Pancreas (tissue), 10 donors: ENCODE measurements around the gene DTX4. TPM values are rescaled to one million over a fixed set of nuclear protein-coding genes. Genes with fewer than 3 reads are reported as not detected.

Experiments
- ATAC-seq, 4 donors: fragments of 200-7000 bp; cut with Tn5 transposase; one replicate each; pipeline versions ENCODE4 v1.8.0 to v1.9.1; 2020; ENCODE audit warnings: mild to moderate bottlenecking in 4 of 4, moderate library complexity in 4 of 4
- DNase-seq, 6 donors: peaks; one replicate each; pipeline ENCODE4 v3.0.0-alpha.2; 2020
- FAIRE-seq: peaks from 2 replicates; lab custom pipeline; 2012; peaks lifted over from hg19 to GRCh38; lab: Jason Lieb, UNC
- H3K27ac ChIP-seq, 4 donors: fragments of 200-600 bp; sonication (generic); 1 replicate in 3 of 4; 2 replicates in 1 of 4; pipeline versions ENCODE4 v1.5.0 to v1.8.0; 2020
- H3K27me3 ChIP-seq, 4 donors: fragments of 200-600 bp; one replicate each; pipeline ENCODE4 v1.8.0; 2021
- H3K36me3 ChIP-seq, 3 donors: fragments of 200-600 bp; sonication (generic) in 1 of 3; one replicate each; pipeline versions ENCODE4 v1.5.0 to v1.8.0; 2020 to 2021
- H3K4me1 ChIP-seq, 3 donors: fragments of 200-600 bp; one replicate each; pipeline ENCODE4 v1.8.0; 2021
- H3K4me3 ChIP-seq, 4 donors: fragments of 200-600 bp; sonication (generic) in 2 of 4; one replicate each; pipeline versions ENCODE4 v1.5.0 to v1.8.0; 2020 to 2021
- H3K9me3 ChIP-seq, 4 donors: fragments of 200-600 bp; one replicate each; pipeline ENCODE4 v1.8.0; 2021
- CTCF ChIP-seq, 4 donors: fragments of 200-600 bp; sonication (generic) in 3 of 4; IDR thresholded peaks; one replicate each; pipeline versions ENCODE4 v1.5.0 to v1.8.0; 2021; ENCODE audit warnings: antibody characterized with exemption in 4 of 4
- WGBS, 2 donors: extraction: QIAGEN DNeasy Blood & Tissue Kit; methylation state at CpG; one replicate each; pipeline ENCODE4 v1.1.7; 2013; 5-methylcytosine and 5-hydroxymethylcytosine counted together
- intact Hi-C, 3 donors: fragments of 100-400 bp; cut with DNase I; formaldehyde crosslinking; loops; one replicate each; pipeline versions ENCODE4 v1.11.1 to v1.14.2; 2022
- polyA plus RNA-seq, 2 donors: library from polyadenylated mRNA; stranded (reverse); fragments of 200-250 nt; gene quantifications; one replicate each; pipeline ENCODE4 v1.2.3, GENCODE V29; 2013
- total RNA-seq, 6 donors: library from RNA; stranded (reverse); fragmentation: NEBNext Ultra II Directional in 4 of 6; extraction: Animal tissue kit (Norgen Biotek cat#: 25700) in 4 of 6; gene quantifications; one replicate each; pipeline versions ENCODE4 v1.2.1 to v1.2.4, GENCODE V29; 2021 to 2023
- donor health status: healthy with polysubstance abuse.
- donor health status: DM: no; HTN: no; CAD: no; lungs with moderate emphysema.
- donor health status: DM: no; HTN: no; CAD: no.
- donor health status: control.
- donor health status: control.
- donor health status: Bipolar disorder and iron deficiency.
- donor health status: DM: yes; HTN: yes; CAD: no.
- donor health status: DM: no; HTN: no; CAD: no.
- donor health status: DM: no; HTN: no; CAD: no.
- donor health status: DM: yes; HTN: yes; CAD: no.

The DTX4 gene
- total and polyA plus RNA-seq, 8 donors: 5.9 to 16.3 (median 8.8) TPM

DNA sequence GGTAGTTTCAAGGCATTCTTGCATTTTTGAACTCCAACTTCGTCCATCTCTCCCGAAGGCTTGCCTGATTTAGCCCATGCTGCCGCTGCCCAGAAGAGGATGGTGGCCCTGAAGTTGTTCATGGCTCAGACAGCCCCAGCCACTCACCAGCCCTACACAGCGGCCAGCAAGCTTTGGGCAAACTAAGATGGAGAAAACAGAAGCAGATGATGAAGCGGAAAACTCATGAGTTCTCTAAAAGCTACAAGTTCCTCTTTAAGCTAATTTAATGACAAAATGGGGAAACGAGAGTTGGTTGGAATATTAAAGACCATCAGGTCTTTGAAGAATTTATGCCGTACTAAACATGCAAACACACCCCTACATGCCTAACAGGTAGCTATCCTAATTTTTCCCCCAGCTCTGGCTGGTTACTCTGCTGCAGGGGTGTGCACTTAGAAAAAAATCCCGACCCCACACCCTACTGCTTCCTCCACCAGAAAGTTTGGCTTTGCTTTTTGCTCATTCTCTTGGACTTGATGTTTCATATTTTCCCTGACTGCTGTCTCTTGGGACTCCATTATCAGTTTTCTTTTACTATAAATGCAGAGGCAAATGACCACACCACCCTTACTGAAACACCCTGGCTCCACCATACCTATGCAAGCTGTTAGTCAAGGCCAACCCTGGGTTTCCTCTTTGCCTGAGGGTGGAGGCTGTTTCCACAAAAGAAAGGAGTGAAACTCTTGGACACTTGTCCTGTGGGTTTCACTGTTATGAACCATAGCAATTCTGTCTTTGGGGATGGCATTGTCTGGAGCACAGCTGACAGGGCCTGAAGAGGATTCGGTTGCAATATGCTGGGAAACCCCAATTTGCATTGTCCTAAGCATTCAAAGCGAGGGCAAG is 41.1 kb downstream of the DTX4 start, which contains the start of gene MPEG1:
MPEG1 (minus strand) TSS at position 184 of the 888 bp plus-strand sequence; CDS start at position 122, 62 bp downstream.
- peaks cover 0 to 3% (median 0%) of the 10 kb centered on the region in 3 donors for H3K4me1 ChIP-seq
- WGBS, 2 donors: 66 to 78% methylated on average over 10 of the region's 10 CpGs
- intact Hi-C loops: no loop called here
- no peaks in the 10 kb centered on the region for H3K9me3 ChIP-seq
- H3K4me3 ChIP-seq: peak within 1 kb of the TSS in 1 of 4 donors; percentile 13
- no peaks in the 10 kb centered on the region for H3K27me3 ChIP-seq
- ATAC-seq (peak in 2 of 4 donors; percentile 18 to 30), DNase-seq (no peak), FAIRE-seq (no peak)
- no peak within 1 kb of the TSS for H3K27ac ChIP-seq
- TF ChIP-seq CTCF (IDR thresholded peaks at IDR 0.05): no peak
- H3K36me3 ChIP-seq: no peaks in the 10 kb centered on the region

DNA sequence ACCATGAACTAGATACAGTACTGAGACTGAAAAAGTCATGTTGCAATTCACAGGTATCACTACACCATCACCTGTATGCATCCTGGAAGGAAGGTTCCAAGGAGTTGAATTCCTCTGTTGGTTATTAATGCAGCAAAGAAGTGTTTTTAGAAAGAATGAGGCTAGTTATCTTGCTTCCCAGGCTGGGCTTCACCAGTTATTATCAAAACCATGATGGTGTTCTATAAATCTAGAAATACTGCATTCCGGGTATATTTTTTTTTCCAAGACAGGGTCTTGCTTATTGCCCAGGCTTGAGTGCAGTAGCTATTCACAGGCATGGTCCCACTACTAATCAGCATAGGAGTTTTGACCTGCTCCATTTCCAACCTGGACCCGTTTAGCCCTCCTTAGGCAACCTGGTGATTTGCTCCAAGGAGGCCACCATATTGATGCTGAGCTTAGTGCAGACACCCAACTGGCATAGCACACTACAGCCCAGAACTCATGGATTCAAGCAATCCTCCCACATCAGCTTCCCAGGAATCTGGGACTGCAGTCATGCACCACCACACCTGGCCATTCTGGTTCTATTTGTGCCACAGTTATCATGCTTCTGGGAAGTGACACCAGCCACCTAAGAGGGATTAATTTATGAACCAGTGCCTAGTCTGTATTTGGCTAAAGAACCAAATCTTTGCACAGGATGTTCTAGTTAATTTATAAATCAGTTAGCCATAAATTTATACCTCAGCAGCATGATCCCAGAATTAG is 42.4 kb downstream of the DTX4 start:
- 57 to 74% methylated on average over 2 of the region's 2 CpGs for WGBS, 2 donors
- Histone ChIP-seq H3K36me3 (no peaks in the 10 kb centered on the region), H3K27ac (no peak overlapping the region), H3K9me3 (no peaks in the 10 kb centered on the region), H3K4me1 (no peaks in the 10 kb centered on the region), H3K27me3 (no peaks in the 10 kb centered on the region), H3K4me3 (no peak overlapping the region)
- intact Hi-C loops: no loop called here
- TF ChIP-seq CTCF (IDR thresholded peaks at IDR 0.05): no peak
- FAIRE-seq (no peak), DNase-seq (no peak), ATAC-seq (no peak)

- FAIRE-seq (no peak), DNase-seq (peak in 1 of 6 donors; percentile 50), ATAC-seq (peak in 3 of 4 donors; percentile 46 to 79 (median 70))
- no peak for TF ChIP-seq CTCF (IDR thresholded peaks at IDR 0.05)
- 47 to 62% methylated on average over 9 of the region's 9 CpGs for WGBS, 2 donors
- Histone ChIP-seq H3K4me1 (no peaks in the 10 kb centered on the region), H3K27ac (peak overlapping the region in 2 of 4 donors; percentile 7 to 54), H3K4me3 (no peak overlapping the region), H3K9me3 (no peaks in the 10 kb centered on the region), H3K36me3 (no peaks in the 10 kb centered on the region), H3K27me3 (no peaks in the 10 kb centered on the region)
- intact Hi-C loops: no loop called here
Measured at GRCh38 chr11:59216641-59217564, 45.0 kb downstream of the DTX4 start.

GRCh38 chr11:59218319-59218718 is 46.4 kb downstream of the DTX4 start:
- no peak overlapping the region for H3K27ac ChIP-seq
- no peaks in the 10 kb centered on the region for H3K36me3 ChIP-seq
- H3K9me3 ChIP-seq: no peaks in the 10 kb centered on the region
- TF ChIP-seq CTCF (IDR thresholded peaks at IDR 0.05): no peak
- 78 to 87% methylated on average over 4 of the region's 4 CpGs for WGBS, 2 donors
- intact Hi-C loops: no loop called here
- no peaks in the 10 kb centered on the region for H3K27me3 ChIP-seq
- DNase-seq (no peak), FAIRE-seq (no peak), ATAC-seq (no peak)
- no peaks in the 10 kb centered on the region for H3K4me1 ChIP-seq
- no peak overlapping the region for H3K4me3 ChIP-seq
